ENCODE measurements around the gene ZNF837. TPM values are rescaled to one million over a fixed set of nuclear protein-coding genes. Genes with fewer than 3 reads are reported as not detected.

Gene ZNF837
- total and polyA plus RNA-seq, 4 donors = 1.7 to 3.2 (median 2.7) TPM

DNA sequence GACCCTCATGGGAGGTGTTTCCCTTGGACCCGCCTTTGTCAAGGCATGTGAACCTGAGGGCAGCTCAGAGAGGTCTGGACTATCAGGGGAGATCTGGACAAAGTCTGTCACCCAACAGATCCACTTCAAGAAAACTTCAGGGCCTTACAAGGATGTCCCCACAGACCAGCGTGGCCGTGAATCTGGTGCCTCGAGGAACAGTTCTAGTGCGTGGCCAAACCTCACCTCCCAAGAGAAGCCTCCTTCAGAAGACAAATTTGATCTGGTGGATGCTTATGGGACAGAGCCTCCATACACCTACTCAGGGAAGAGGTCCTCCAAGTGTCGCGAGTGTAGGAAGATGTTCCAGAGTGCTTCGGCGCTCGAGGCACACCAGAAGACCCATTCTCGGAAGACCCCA is 42.5 kb downstream of the ZNF837 start:
- 97% methylated on average over 11 of the region's 11 CpGs for WGBS, 2 donors
- ATAC-seq (ENCODE audit: insufficient read depth, low FRiP score) = no peak
- Histone ChIP-seq H3K9ac (ENCODE audit: insufficient read depth in 1 of 2, low read length in 2 of 2) (no peak overlapping the region), H3K4me1 (ENCODE audit: control insufficient read depth in 5 of 5, insufficient read depth in 5 of 5, low read length in 5 of 5) (peaks cover 0 to 1% (median 0%) of the 10 kb centered on the region in 5 donors), H3K4me3 (no peak overlapping the region), H3K36me3 (ENCODE audit: control insufficient read depth in 4 of 4, insufficient read depth in 4 of 4, low read length in 4 of 4) (peaks cover 0 to 38% (median 23%) of the 10 kb centered on the region in 4 donors), H3K27ac (ENCODE audit: low read depth in 1 of 2, low read length in 1 of 2) (no peak overlapping the region), H3K9me3 (ENCODE audit: control insufficient read depth in 4 of 4, insufficient read depth in 3 of 4, low read length in 3 of 4) (peaks cover 0 to 10% (median 0%) of the 10 kb centered on the region in 4 donors), H3K27me3 (ENCODE audit: control insufficient read depth in 3 of 3, insufficient read depth in 3 of 3, low read length in 2 of 3) (no peaks in the 10 kb centered on the region)
- no peak for DNase-seq
- TF ChIP-seq, protein P1, sequence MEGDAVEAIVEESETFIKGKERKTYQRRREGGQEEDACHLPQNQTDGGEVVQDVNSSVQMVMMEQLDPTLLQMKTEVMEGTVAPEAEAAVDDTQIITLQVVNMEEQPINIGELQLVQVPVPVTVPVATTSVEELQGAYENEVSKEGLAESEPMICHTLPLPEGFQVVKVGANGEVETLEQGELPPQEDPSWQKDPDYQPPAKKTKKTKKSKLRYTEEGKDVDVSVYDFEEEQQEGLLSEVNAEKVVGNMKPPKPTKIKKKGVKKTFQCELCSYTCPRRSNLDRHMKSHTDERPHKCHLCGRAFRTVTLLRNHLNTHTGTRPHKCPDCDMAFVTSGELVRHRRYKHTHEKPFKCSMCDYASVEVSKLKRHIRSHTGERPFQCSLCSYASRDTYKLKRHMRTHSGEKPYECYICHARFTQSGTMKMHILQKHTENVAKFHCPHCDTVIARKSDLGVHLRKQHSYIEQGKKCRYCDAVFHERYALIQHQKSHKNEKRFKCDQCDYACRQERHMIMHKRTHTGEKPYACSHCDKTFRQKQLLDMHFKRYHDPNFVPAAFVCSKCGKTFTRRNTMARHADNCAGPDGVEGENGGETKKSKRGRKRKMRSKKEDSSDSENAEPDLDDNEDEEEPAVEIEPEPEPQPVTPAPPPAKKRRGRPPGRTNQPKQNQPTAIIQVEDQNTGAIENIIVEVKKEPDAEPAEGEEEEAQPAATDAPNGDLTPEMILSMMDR (IDR thresholded peaks at IDR 0.05; ENCODE audit: control extremely low read depth, extremely low read depth) = no peak

DNA sequence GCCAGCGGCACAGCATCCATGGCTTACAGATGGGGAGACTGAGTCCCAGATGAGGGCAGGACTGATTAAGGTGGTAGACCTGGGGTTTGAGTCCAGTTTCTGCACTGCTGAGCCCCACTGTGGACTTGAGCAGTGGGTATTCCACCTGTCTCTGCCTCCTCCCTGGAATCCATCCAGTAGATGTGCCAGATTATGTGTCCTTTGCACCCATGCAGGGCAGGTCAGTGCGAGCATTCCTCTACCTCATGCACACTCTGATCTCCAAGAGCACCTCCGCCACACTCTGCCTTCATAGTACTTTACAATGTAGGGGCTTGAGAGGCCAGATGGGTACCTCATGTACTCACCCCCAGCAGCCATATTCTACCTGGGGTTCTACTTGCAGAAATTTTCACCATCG is 44.0 kb downstream of the ZNF837 start:
- Histone ChIP-seq H3K27me3 (ENCODE audit: control insufficient read depth in 3 of 3, insufficient read depth in 3 of 3, low read length in 2 of 3) (no peaks in the 10 kb centered on the region), H3K9me3 (ENCODE audit: control insufficient read depth in 4 of 4, insufficient read depth in 3 of 4, low read length in 3 of 4) (peaks cover 0 to 10% (median 0%) of the 10 kb centered on the region in 4 donors), H3K9ac (ENCODE audit: insufficient read depth in 1 of 2, low read length in 2 of 2) (no peak overlapping the region), H3K36me3 (ENCODE audit: control insufficient read depth in 4 of 4, insufficient read depth in 4 of 4, low read length in 4 of 4) (peaks cover 0 to 37% (median 23%) of the 10 kb centered on the region in 4 donors), H3K4me1 (ENCODE audit: control insufficient read depth in 5 of 5, insufficient read depth in 5 of 5, low read length in 5 of 5) (peaks cover 0 to 1% (median 0%) of the 10 kb centered on the region in 5 donors), H3K27ac (ENCODE audit: low read depth in 1 of 2, low read length in 1 of 2) (no peak overlapping the region), H3K4me3 (no peak overlapping the region)
- WGBS, 2 donors = 98% methylated on average over 4 of the region's 4 CpGs
- no peak for ATAC-seq (ENCODE audit: insufficient read depth, low FRiP score)
- DNase-seq = no peak
- TF ChIP-seq, protein P1 (IDR thresholded peaks at IDR 0.05; ENCODE audit: control extremely low read depth, extremely low read depth) = no peak

DNA sequence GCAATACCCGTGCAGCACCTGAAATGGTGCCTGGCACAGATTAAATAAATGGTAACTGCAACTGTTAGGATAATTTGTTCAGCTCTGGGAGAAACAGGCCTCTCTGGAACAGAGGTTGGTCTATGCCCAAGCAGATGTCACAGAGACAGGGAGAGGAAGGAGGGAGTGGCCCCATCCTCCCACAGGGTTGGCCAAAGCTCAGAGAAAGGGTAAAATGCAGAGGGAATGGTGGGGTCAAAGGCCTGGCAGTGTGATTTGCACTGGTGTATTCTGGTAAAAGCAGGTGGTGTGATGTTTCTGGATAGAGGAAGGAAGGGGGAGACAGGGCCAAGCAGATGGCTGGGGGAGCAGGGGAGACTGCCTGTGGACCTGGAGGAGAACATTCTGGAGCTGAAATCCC is 44.6 kb downstream of the ZNF837 start:
- 96 to 99% methylated on average over 1 of the region's 1 CpG for WGBS, 2 donors
- Histone ChIP-seq H3K9ac (ENCODE audit: insufficient read depth in 1 of 2, low read length in 2 of 2) (no peak overlapping the region), H3K4me3 (no peak overlapping the region), H3K4me1 (ENCODE audit: control insufficient read depth in 5 of 5, insufficient read depth in 5 of 5, low read length in 5 of 5) (peaks cover 0 to 1% (median 0%) of the 10 kb centered on the region in 5 donors), H3K27ac (ENCODE audit: low read depth in 1 of 2, low read length in 1 of 2) (no peak overlapping the region), H3K27me3 (ENCODE audit: control insufficient read depth in 3 of 3, insufficient read depth in 3 of 3, low read length in 2 of 3) (no peaks in the 10 kb centered on the region), H3K9me3 (ENCODE audit: control insufficient read depth in 4 of 4, insufficient read depth in 3 of 4, low read length in 3 of 4) (peaks cover 0 to 10% (median 0%) of the 10 kb centered on the region in 4 donors), H3K36me3 (ENCODE audit: control insufficient read depth in 4 of 4, insufficient read depth in 4 of 4, low read length in 4 of 4) (peaks cover 0 to 36% (median 22%) of the 10 kb centered on the region in 4 donors)
- DNase-seq (no peak), ATAC-seq (ENCODE audit: insufficient read depth, low FRiP score) (no peak)
- TF ChIP-seq, protein P1 (IDR thresholded peaks at IDR 0.05; ENCODE audit: control extremely low read depth, extremely low read depth) = no peak

DNA sequence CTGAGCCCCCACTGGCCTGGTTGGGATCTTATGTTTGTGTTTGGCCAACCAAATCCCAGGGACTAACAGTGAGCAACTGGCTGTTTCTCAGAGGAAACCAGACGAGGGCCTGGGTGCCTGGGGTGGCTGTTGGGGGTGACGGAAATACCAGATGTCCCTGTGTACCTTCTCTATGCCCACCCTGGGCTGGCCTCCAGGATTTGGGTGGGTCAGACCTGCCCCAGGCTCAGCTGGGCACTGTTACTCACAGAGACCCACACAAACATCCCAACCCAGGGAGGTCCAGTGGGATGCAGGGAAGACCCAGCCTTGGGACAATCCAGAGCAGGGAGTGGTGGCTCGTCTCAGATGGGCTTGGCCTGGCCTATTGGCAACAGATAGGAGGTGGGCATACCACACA is 45.2 kb downstream of the ZNF837 start:
- TF ChIP-seq, protein P1 (IDR thresholded peaks at IDR 0.05; ENCODE audit: control extremely low read depth, extremely low read depth) = no peak
- Histone ChIP-seq H3K27ac (ENCODE audit: low read depth in 1 of 2, low read length in 1 of 2) (no peak overlapping the region), H3K27me3 (ENCODE audit: control insufficient read depth in 3 of 3, insufficient read depth in 3 of 3, low read length in 2 of 3) (no peaks in the 10 kb centered on the region), H3K36me3 (ENCODE audit: control insufficient read depth in 4 of 4, insufficient read depth in 4 of 4, low read length in 4 of 4) (peaks cover 0 to 36% (median 21%) of the 10 kb centered on the region in 4 donors), H3K9ac (ENCODE audit: insufficient read depth in 1 of 2, low read length in 2 of 2) (no peak overlapping the region), H3K4me1 (ENCODE audit: control insufficient read depth in 5 of 5, insufficient read depth in 5 of 5, low read length in 5 of 5) (peaks cover 0 to 1% (median 0%) of the 10 kb centered on the region in 5 donors), H3K4me3 (no peak overlapping the region), H3K9me3 (ENCODE audit: control insufficient read depth in 4 of 4, insufficient read depth in 3 of 4, low read length in 3 of 4) (peaks cover 0 to 10% (median 0%) of the 10 kb centered on the region in 4 donors)
- WGBS, 2 donors = 86 to 92% methylated on average over 3 of the region's 3 CpGs
- ATAC-seq (ENCODE audit: insufficient read depth, low FRiP score) (no peak), DNase-seq (no peak)
